COLO668 (cell line): ENCODE measurements around the gene KCNMB1.

Source experiments
- DNase-seq: peaks from one replicate; lab custom pipeline; 2025; ENCODE audit not compliant: unreplicated experiment; lab: John Stamatoyannopoulos, UW

The KCNMB1 gene

GRCh38 chr5:170416526-170416925 is 27.4 kb upstream of the KCNMB1 start:
- no peak for DNase-seq

GRCh38 chr5:170414786-170415185 is 25.6 kb upstream of the KCNMB1 start:
- DNase-seq, result no peak

DNA sequence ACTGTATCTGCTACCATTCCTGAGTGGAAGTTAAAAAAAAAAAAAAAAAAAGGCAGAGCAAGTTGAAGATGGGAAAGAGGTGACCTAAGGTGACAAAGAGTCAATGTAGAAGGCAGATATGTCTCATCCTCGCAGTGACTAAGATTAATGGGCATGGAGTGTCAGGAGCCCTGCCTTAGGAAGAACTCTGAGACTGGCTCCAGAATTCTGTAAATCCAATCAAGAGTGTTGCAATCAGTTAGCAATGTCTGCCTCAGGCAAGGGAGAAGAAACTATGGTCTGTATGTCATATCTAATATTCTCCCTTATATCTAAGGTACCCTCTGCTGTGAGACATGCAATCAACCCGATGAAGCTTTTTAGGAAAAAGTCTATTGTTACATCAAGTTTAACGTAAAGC is 24.7 kb upstream of the KCNMB1 start:
- DNase-seq, result no peak

DNA sequence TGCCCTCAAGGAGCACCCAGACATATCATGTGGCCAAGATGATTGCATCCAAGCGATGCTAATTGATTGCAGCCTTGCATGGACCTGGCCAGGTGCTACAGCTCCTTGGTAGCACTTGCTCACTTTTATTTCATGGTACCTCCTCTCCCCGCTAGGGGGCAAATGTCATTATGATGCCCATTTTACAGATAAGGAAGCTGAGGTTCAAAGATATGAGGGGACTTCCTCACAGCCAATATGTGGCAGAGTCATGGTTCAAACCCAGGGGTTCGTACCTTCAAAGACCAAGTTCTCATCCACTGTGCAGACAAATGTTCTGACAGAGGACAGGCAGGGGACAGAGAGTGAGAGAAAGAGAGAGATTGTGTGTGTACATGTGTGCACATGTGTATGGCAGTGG is 21.9 kb upstream of the KCNMB1 start:
- no peak for DNase-seq

DNA sequence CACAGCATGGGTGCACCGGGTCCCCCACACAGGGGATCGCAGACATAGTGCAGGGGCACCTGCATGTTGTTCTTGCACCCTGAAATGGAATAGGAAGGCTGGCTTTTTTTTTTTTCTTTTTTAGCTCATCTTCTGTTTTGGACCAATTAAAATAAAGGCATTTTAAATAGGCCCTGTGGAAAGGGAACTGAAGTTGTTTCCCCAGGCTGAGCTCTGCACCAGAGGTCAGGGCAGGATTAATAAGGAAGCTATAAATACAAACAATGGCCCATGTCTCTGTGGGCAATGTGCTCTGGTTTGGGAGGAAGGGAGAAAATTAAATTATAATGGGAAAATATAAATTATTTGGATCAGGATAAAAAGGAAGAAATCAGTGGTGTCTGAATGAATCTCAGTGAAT is 21.2 kb upstream of the KCNMB1 start:
- no peak for DNase-seq

DNA sequence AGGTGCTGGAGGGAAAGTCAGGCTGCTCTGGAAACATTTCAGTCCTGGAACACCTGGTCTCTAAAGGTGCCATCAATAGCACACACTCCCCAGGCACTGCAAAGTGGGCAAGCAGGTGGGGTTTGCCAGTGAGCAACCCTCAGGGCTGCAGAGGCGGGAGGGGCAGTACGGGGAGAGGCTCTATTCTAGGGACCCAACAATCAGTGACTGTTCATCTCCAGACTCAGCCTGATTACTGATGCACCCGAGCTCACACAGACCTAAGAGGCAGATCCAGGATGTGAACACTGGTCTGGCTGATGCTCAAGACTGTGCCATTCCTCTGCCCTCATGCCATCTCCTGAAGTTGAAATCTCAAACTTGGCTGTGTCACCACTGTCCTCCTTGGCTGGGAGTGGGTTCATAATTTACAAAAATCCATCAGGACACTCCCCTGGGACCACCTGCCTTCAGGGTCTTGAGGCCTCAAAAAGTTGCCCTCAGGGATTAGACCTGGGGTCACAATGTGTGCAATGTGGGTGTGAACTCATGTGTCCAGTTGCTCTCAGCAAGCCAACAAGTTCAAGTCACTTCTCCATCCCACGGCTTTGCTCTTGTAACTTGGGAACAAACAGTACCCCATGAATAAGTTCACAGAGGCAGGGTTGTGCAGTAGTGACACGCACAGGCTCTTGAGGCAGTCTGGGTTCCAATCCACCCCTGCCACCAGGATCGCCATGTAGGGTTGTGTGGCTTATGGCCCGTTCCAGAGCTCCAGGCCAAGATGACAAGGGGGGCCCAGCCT is 19.9 kb upstream of the KCNMB1 start:
- DNase-seq, result no peak

- no peak for DNase-seq
Measured at GRCh38 chr5:170408226-170408625, 19.1 kb upstream of the KCNMB1 start.

- DNase-seq, result no peak
Measured at GRCh38 chr5:170407062-170407461, 17.9 kb upstream of the KCNMB1 start.

GRCh38 chr5:170405817-170406216 is 16.6 kb upstream of the KCNMB1 start:
- no peak for DNase-seq

GRCh38 chr5:170404398-170404797 is 15.2 kb upstream of the KCNMB1 start:
- no peak for DNase-seq

DNA sequence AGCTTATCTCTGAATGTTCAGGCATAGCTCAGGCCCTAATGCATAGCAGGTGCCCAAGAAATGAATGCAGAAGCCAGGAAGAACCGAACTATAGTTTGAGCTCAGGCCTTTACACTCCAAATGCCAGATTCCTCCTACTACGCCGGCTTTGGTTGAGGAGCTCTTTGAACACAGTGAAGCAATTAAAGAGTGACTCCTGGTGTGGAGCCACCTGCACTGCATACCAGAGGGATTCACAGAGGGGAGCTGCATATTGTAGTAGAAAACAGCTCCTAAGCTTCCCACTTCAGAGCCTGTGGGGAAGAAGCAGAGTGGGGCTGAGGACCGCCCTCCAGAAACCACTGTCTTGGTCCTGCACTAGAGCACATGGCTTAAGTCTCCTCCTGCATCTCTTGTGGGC is 14.5 kb upstream of the KCNMB1 start:
- DNase-seq, result no peak

DNA sequence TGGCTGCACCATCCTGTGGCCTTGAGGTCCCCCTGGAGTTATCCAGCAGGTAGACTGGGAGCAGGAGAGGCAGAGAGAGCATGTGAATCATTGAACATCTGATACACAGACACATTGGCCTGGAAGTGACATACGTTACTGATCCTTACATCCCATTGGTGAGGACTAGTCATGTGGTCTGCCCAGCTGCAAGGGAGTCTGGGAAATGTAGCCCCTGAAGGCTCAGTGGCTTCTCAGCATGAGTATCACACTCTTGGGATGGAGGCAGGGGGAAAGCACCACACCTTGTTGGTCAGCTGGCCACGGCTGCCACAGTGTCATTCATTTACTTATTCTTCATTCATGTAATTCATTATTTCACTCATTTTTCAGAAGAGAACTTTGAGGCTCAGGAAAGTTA is 13.3 kb upstream of the KCNMB1 start:
- no peak for DNase-seq

DNA sequence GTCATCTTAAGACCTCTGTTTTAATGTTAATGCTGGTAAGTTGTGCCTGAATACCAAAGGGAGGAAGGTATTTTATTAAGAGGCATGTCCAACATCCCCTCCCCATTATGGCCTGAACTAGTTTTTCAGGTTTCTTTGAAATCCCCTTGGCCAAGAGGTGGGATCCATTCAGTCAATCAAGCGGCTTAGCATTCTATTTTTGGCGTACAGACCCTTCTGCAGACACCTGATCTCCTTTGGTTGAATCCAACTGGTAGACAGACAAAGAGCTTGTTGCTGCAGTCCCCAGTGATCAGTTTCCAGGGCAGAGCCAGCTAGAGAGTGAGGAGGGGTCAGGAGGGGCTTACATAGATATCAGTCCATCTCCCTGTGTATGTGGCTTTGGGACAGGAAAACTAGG is 7.9 kb upstream of the KCNMB1 start:
- no peak for DNase-seq

DNA sequence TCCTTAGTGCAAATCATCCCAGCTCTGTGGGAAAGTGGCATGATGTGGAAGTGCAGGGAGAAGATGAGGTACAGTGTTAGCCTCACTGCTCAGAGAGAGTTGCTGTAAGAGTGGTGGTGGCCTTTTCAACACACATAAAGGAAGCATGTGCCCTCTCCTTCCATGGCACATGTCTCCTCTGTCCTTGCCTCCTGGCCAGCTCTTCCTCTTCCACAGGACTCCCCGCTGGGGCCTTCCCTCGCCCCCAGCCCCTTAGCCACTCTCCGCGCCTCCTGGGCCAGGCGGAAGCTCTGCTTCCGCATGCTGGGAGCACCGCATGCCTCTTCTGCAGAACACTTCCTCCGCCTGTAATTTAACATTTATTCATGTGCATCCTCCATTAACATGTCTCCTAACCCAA is 4.8 kb upstream of the KCNMB1 start:
- no peak for DNase-seq

GRCh38 chr5:170393235-170393634 is 4.1 kb upstream of the KCNMB1 start:
- no peak for DNase-seq

GRCh38 chr5:170390472-170390871 is 1.3 kb upstream of the KCNMB1 start:
- DNase-seq, result no peak

GRCh38 chr5:170389550-170389892 is 354 bp upstream of the KCNMB1 start:
- no peak for DNase-seq

DNA sequence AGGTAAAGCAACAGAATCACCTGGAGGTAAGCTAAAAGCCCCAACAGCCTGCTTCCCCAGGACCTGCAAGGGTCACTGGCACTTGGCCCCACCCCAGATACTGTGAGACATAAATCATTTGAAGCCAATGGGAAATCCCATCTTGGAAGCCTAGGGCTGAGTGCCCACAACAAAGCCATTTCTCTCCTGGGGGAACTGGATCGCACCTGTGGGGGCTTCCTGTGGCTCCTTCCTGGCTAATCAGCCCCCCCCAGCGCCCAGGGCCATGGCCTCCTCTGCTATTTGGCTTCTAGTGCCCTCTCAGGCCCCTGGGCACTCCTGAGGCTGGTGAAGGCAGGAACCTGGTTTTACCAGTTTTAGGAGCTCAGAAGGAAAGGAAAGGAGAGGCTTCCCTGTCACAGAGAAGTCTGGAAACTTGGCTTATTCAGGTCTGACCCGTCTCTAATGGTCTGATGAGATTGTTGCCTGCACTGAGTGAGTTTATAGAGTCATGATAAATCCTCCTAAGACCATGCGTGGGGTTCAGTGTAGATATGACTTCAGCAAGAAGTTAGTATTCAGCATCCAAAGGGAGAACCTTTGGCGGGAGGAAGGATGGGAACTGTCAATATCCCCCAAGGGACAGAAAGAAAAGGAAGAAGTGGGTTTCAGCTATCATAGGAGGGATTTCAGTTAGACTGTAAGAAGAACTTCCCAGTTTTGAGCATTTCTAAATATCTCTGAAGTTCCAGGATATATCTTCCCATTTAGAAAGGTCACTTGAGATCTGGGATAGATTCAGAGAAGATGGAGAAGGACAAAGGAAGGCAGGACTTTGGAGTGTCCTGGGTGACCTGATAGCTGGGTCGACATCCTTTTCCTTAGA is 1.2 kb downstream of the KCNMB1 start:
- DNase-seq, result no peak

- DNase-seq, result no peak
Measured at GRCh38 chr5:170386743-170387395, 2.3 kb downstream of the KCNMB1 start.

DNA sequence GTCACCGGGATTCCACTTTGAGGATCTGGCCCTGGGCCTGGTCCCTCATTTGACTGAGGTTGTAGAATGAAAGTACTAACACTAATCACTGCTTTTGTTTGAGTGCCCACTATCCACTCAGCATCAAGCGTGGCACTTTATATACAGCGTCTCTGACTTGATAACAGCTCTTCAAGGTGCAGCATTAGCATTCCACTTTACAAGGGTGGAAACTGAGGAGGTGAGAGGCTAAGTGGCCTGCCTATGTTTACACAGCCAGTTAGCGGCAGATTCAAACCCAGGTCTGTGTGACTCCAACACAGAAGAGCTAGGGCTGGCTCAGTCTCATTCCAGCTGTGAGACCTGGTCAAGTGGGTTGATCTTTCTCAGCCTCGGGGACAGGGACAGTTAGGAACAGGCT is 5.9 kb downstream of the KCNMB1 start:
- no peak for DNase-seq

- no peak for DNase-seq
Measured at GRCh38 chr5:170382790-170383189, 6.4 kb downstream of the KCNMB1 start.

DNA sequence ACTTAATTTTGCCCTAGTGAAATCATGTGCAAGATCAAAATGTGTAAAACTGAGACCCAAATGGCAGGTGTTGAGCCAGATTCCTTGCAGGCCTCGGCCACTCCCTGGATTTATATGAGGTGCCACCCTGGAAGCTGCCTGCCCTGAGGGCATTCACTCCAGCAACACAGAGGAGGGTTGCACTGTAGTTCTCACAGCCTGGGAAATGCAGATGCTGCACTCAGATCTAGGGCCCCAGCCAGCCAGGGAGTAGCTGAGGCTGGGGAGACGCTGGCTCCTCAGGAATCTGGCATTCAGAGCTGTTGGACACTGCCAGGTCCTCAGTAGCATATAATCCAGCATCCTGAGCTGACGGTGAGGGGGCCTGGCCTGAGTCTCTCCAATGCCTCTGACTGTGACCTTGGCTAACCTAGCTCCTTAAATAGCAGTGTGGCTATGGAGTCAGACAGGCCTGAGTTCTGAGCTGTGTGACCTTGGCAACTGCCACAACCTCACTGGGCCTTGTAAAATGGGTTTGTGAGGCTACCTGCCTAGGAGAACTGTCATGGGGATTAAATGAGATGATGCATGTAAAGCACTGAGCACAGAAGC is 8.7 kb downstream of the KCNMB1 start:
- DNase-seq, result no peak
